ENCODE data around the gene TIMM22.

Gene TIMM22

DNA sequence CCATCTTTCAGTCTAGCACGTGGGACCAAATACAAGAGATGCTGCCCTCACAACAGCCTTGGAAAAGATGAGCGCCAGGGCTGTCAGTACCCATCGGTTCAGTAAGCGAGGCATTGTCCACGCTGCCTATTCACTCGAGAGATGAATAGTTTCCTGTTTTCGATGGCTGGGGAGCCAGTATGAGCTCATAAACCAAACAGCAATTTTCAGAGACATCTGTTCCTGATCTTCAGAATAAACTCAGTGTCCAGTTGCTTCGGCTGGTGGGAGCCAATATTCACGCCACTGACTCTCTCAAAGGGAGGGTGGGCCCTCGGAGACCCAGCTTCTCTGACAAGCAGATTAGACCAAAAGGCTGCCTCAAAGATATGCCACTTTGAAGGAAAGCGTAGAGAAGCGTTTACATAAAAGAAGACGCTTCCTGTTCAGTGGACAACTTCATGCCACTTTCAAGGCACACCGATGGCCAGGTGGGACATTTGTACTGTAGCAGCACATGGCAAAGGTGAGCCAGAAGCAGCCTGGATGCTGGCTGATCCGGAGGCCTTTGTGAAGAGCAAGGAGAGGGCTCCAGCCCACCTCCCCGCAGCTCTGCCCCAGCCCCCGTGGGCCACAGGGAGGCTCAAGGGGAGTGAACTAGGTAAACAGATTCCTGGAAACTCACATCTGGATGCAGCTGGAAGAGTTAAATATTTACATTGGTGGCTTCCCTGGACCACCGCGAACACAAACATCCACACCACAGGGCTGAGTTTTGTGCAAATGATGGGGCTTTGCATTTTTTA, 6.0 kb downstream of the TIMM22 start:
- no peak for ATAC-seq

DNA sequence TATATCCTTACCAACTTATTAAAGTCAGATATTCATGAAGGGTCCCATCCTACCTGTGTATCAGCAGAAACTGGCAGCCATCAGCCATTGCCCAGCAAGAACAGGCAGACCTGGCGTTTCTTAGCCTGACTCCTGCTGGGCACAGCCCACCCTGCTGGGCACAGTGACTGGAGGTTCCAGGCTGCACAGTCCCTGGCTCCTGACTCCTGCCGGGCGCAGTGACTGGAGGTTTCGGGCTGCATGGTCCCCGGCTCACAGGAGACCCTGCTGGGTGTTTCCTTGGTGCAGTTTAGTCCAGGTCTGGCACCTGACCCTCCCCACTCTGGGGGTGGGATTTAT, 6.7 kb downstream of the TIMM22 start:
- no peak for ATAC-seq

DNA sequence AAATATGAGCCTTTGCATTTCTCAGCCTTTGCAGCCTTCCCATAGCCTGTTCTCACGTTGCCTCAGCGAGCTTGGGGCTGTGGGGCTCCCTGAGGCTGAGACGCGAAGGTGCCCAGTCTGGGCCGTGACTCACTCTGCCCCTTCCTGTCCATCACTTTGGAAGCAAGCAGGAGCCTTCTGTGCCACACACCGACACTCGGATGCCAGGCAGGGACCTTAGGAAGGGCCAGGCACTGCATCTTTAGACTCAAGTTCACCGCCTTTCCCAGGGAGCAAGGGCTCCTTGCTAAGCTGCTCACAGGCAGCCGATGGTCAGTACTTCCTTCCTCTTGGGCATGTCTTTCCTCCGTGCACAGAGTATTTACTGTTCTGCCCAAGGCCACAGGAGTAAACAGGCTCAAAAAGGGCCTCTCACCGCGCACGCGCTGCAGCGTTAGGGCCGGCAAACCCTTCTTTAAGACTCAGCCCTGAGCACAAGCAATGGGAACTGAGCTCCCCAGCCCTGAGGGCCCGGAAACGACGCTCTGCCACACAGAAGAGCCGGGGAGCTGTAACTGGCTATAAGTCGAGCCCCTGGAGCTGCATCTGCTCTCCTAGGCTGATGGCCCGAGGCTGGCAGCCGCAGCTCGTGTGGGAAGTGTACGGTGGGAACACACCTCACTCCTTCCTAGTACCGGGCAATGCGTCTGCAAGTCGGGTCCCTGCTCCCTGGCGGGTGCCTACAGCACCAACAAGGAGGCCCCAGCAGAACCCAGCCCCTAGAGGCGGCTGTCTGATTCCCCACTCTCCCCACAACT, 7.2 kb downstream of the TIMM22 start:
- no peak for ATAC-seq

- no peak for ATAC-seq
These were observed 7.9 kb downstream of the TIMM22 start for GRCh38 chr17:1004769-1005295.

DNA sequence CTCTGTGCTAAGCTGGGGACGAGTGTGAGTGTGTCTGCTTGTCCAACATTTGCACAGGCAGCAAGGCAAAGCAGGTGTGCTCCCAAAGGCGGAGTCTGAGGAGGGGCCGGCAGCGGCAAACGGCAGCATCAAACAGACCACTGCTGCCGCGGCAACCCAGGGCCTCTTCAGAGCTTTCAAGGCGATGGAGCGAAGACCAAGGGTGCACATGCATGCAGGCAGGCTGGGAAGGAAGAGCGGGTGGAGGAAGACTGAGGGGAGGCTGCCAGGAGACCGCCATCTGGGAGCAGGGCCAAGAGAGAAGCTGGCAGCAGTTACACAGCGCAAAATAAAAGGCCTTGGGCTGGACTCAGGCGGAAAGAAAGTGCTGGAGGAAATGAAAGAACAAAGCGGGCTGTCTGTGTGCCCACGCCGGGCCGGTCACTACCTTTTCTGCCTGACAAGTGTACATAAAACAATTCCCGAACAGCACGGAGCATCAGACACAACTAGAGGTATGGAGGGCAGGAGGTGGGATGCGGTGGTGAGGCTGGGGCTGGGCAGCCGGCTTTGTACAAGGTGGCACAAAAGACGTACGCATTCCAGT, 8.5 kb downstream of the TIMM22 start:
- no peak for ATAC-seq

DNA sequence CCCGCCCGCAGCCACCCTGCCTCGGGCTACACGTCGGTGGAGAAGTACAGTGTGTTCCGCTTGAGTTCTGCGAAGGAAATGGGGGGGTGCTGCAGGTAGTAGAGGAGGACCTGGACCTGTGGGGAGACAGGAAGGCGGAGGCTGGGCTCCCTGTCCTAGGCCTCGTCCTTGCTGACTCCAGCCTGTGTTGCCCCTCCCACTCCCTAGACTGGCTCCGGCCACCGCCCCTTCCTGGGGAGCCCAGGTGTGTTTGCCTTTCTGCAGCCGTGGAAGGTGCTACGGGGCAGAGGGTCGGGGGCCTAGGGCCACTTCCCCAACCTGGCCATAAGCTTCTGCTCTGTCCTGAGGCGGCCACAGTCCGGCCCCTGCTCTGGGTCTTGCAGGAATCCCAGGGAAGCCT, 9.1 kb downstream of the TIMM22 start:
- ATAC-seq = no peak

DNA sequence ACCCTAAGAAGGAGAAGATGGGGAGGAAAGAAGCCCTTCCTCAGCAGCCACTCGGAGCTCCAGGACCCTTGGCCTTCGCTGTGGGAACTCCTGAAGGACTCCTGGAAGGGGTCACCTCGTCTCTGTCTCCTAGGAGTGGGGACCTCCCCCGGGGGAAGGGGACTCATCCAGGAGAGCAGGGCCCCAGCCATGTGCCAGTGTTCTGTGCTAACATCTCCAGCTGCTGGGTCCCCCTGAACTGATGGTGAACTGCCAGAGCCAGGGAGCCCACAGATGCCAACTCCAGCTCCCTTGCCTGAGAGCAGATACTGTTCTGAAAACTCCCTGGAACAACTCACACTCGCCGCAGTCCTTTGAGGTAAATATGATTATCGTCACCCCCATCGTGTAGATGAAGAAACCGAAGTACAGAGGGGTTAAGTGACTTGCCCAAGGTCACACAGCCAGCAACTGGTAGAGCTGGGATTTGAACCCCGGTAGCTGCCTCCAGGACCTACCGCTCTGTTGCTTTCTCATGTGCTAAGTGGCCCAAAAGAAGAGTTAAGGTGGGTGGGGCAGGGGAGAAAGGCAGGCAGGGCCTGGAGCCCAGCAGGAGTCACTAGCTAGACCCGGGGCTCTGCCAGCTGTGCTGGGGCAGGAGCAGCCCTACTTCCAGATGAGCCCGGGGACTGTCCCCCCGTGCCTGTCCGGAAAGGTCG, 10.5 kb downstream of the TIMM22 start:
- no peak for ATAC-seq

DNA sequence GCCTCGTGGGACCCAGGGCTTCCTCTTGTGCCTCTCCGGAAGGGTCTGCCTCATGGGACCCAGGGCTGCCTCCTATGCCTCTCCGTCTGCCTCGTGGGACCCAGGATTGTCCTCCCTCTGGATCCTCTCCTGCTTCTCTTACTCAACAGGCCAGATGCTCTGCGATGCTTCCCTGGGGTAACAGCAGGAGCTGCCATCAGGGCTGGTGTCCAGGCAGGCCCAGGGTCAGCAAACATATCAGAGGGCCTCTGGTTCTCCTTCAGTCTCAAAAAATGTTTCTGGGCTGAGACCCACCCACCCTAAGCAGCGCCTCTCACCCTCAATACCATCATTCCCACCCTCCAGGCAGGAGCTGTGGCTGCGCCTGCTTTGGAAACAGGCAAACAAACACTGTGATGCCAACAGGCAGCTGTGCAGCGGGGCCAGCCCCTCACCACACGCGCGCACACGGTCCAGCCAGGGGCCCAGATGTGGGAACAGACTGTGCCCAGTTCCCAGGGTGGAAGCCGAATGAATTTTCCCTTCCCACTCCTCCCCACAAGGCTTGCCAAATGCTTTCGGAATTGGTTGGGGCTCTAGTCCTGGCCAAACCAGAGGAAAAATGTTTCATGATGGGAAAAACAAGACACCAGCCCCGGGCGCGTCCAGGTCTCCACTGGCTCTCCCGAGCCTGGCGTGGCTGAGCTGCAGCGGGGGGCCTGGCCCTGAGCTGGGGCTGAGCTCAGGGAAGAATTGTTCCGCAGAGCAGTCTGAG, 11.3 kb downstream of the TIMM22 start:
- ATAC-seq = no peak

- ATAC-seq = no peak
These were observed 12.5 kb downstream of the TIMM22 start for GRCh38 chr17:1009229-1010085.

DNA sequence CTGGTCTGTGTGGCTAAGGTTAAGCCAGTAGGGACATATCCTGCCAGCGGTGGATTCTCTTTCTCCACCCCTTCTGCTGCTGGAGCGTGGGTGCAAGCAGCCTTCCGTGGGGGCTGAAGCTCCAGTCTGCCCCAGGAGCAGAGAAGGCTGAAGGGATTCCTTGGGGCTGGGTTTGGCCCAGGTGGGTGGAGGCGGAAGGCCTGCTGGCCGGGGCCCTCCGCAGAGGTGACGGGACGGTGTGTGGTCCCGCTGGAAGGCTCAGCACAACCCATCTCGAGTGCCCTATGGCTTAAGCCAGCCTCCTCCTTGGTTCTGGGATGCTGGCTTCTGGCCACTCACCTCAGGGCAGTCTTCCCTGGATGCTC, 13.1 kb downstream of the TIMM22 start:
- ATAC-seq = no peak

DNA sequence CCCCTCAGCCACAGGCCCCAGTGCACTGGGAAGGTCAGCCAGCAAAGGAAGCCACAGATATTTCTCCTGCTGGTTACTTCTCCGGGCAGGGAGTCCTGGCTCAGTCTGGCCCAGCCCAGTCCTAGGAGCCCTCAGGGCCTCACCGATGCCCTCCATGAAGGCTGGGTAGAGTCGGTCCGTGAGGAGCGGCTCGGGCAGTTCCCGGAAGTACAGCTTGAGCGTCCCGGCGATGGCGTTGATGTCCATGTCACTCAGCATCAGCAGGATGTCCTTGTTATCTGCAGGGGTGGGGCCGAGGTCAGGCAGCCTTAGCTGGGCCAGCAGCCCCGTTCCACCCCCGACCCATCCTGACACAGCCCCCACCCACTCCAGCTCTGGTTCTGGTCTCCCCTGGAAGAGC, 13.7 kb downstream of the TIMM22 start:
- no peak for ATAC-seq

GRCh38 chr17:1011138-1011537, 14.2 kb downstream of the TIMM22 start:
- ATAC-seq = no peak

GRCh38 chr17:1011760-1012735, 15.1 kb downstream of the TIMM22 start:
- ATAC-seq = no peak

- ATAC-seq = no peak
These were observed 16.1 kb downstream of the TIMM22 start for GRCh38 chr17:1012823-1013728.

DNA sequence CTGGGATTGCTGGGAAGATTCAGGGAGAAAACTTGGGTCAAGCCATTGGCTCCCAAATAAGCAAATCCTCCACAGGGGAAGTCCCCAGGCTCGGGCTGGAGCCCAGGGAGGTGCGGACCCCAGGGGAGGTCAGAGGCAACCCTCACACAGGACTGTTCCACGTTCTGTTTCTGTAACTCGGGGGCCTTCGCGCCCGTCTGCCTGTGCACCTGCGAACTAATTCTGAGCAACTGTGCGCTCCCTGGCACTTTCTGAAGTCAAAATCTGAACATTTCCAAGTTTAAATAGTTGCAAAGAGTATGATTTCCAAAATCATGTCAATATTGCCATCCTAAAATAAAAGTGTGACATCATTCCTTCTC, 16.8 kb downstream of the TIMM22 start:
- no peak for ATAC-seq

GRCh38 chr17:1018547-1018946, 21.6 kb downstream of the TIMM22 start:
- no peak for ATAC-seq

- no peak for ATAC-seq
These were observed 22.5 kb downstream of the TIMM22 start for GRCh38 chr17:1019451-1019850.

DNA sequence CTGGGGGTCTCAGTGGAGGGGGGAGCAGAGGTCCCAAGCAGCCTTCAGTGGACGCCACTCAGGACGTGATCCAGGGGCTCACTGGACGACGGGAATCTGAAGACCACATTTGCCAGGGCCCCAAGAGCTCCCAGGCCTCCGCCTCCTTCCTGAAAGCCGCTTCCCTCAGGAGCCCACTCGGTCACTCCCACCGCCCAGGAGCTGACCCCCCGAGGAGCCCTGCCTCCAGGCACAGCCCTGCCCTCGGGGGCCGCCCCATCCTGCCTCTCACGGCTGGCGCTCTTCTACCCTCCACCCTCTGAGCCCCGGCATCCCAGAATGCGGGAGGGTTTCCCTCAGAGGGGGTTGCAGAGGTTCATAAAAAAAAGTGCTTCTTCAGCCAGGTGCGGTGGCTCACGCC, 24.2 kb downstream of the TIMM22 start:
- ATAC-seq = no peak

All from activated CD4-positive, CD25-positive, alpha-beta regulatory T cell treated with anti-CD3 and anti-CD28 coated beads, Interleukin-2, amount 50 U/mL, for 24 hours (primary cell).